HepG2 (cell line): Measurements from ENCODE around the gene GPM6B.
"Not testable (repeated sequence)": the region's sequence is repeated elsewhere in the genome, so short reads cannot be mapped to it uniquely, and the experiment has no call there.

Experiments
- CTCF ChIP-seq: sonication (generic); formaldehyde crosslinking; IDR thresholded peaks from 2 replicates; pipeline ENCODE4 v1.5.0; 2020; ENCODE audit warnings: mild to moderate bottlenecking, missing genetic modification reagents, moderate library complexity
- EZH2 ChIP-seq: conservative IDR thresholded peaks from 2 replicates; pipeline ENCODE4 v1.6.1; 2012; ENCODE audit warnings: mild to moderate bottlenecking, low read depth, low read length, moderate library complexity
- FOXO1 ChIP-seq: sonication (generic); formaldehyde crosslinking; IDR thresholded peaks from 2 replicates; pipeline ENCODE4 v1.4.0; 2020; ENCODE audit warnings: missing genetic modification reagents
- GLI4 ChIP-seq: sonication (generic); formaldehyde crosslinking; IDR thresholded peaks from 2 replicates; pipeline ENCODE4 v1.5.1; 2020; ENCODE audit warnings: missing genetic modification reagents, mild to moderate bottlenecking, moderate library complexity, borderline replicate concordance
- HDAC6 ChIP-seq: fragments of 200-600 bp; sonication (generic); IDR thresholded peaks from 2 replicates; pipeline ENCODE4 v1.7.0; 2017; ENCODE audit warnings: mild to moderate bottlenecking, antibody characterized with exemption, low read length, low read depth
- HNF4G ChIP-seq, 2 experiments: sonication (generic) in 1 of 2; formaldehyde crosslinking in 1 of 2; IDR thresholded peaks; 2 replicates each; pipeline versions ENCODE4 v1.4.0 to v1.6.1; 2011 to 2020; ENCODE audit warnings: borderline replicate concordance in 2 of 2, low read depth in 2 of 2, mild to moderate bottlenecking in 2 of 2, low read length in 1 of 2, missing genetic modification reagents in 1 of 2, moderate library complexity in 1 of 2
- KLF15 ChIP-seq: sonication (generic); formaldehyde crosslinking; IDR thresholded peaks from 2 replicates; pipeline ENCODE4 v1.8.1; 2023; ENCODE audit warnings: borderline replicate concordance, mild to moderate bottlenecking, inconsistent platforms, missing genetic modification reagents, mixed read lengths
- MXD3 ChIP-seq: IDR thresholded peaks from 2 replicates; pipeline ENCODE4 v1.6.1; 2016; ENCODE audit warnings: mild to moderate bottlenecking, missing biosample characterization, missing genetic modification reagents
- NR2C2 ChIP-seq: sonication (generic); formaldehyde crosslinking; IDR thresholded peaks from 2 replicates; pipeline ENCODE4 v1.4.0; 2020; ENCODE audit warnings: missing genetic modification reagents, mild to moderate bottlenecking, moderate library complexity, borderline replicate concordance
- POLR2A ChIP-seq, 2 experiments: IDR thresholded peaks; 2 replicates each; pipeline ENCODE4 v1.6.1; 2011; ENCODE audit warnings: low read depth in 2 of 2, low read length in 2 of 2, mild to moderate bottlenecking in 1 of 2, moderate library complexity in 1 of 2; ENCODE audit not compliant: insufficient read depth in 1 of 2
- ZBTB25 ChIP-seq: IDR thresholded peaks from 2 replicates; pipeline ENCODE4 v1.6.1; 2018; ENCODE audit warnings: missing genetic modification reagents
- TF ChIP-seq, protein P1 (sequence below): sonication (generic); formaldehyde crosslinking; IDR thresholded peaks from 2 replicates; pipeline ENCODE4 v1.5.0; 2020; ENCODE audit warnings: missing genetic modification reagents
- TF ChIP-seq, protein P2 (sequence below): sonication (generic); IDR thresholded peaks from 2 replicates; pipeline ENCODE4 v1.6.1; 2016; ENCODE audit warnings: low read depth, borderline replicate concordance
- TF ChIP-seq, protein P3 (sequence below): sonication (generic); formaldehyde crosslinking; IDR thresholded peaks from 2 replicates; pipeline ENCODE4 v1.4.0; 2020; ENCODE audit warnings: mild to moderate bottlenecking, missing genetic modification reagents

DNA sequence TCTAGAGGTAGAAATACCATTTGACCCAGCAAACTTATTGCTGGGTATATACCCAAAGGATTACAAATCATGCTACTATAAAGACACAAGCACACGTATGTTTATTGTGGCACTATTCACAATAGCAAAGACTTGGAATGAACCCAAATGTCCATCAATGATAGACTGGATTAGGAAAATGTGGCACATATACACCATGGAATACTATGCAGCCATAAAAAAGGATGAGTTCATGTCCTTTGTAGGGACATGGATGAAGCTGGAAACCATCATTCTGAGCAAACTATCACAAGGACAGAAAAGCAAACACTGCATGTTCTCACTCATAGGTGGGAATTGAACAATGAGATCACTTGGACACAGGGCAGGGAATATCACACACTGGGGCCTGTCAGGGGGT, 86.4 kb downstream of the GPM6B start:
- TF ChIP-seq, protein P1, sequence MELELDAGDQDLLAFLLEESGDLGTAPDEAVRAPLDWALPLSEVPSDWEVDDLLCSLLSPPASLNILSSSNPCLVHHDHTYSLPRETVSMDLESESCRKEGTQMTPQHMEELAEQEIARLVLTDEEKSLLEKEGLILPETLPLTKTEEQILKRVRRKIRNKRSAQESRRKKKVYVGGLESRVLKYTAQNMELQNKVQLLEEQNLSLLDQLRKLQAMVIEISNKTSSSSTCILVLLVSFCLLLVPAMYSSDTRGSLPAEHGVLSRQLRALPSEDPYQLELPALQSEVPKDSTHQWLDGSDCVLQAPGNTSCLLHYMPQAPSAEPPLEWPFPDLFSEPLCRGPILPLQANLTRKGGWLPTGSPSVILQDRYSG (CRISPR knock-in tag): not testable (repeated sequence)
- TF ChIP-seq, protein P2, sequence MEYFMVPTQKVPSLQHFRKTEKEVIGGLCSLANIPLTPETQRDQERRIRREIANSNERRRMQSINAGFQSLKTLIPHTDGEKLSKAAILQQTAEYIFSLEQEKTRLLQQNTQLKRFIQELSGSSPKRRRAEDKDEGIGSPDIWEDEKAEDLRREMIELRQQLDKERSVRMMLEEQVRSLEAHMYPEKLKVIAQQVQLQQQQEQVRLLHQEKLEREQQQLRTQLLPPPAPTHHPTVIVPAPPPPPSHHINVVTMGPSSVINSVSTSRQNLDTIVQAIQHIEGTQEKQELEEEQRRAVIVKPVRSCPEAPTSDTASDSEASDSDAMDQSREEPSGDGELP: not testable (repeated sequence)
- TF ChIP-seq HNF4G (IDR thresholded peaks at IDR 0.05; ENCODE audit: borderline replicate concordance, low read depth, low read length); HNF4G (CRISPR knock-in tag; IDR thresholded peaks at IDR 0.05; ENCODE audit: borderline replicate concordance, low read depth); MXD3 (CRISPR knock-in tag); HDAC6; CTCF (CRISPR knock-in tag); FOXO1; EZH2; GLI4 (CRISPR knock-in tag); ZBTB25 (CRISPR knock-in tag); KLF15 (CRISPR knock-in tag); POLR2A (IDR thresholded peaks at IDR 0.05; ENCODE audit: insufficient read depth in 1 of 2, low read depth in 2 of 2, low read length in 2 of 2); NR2C2 (CRISPR knock-in tag): not testable (repeated sequence)
- TF ChIP-seq, protein P3, sequence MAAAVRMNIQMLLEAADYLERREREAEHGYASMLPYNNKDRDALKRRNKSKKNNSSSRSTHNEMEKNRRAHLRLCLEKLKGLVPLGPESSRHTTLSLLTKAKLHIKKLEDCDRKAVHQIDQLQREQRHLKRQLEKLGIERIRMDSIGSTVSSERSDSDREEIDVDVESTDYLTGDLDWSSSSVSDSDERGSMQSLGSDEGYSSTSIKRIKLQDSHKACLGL: not testable (repeated sequence)
